Adrenal gland (tissue), 5 donors: ENCODE data around the gene ADAMTS19.

Source experiments
- CTCF ChIP-seq, 6 experiments: fragments of 450-650 bp in 4 of 6; fragments of 200-600 bp in 2 of 6; sonication (generic) in 1 of 6; IDR thresholded peaks; 1 replicate in 5 of 6; 2 replicates in 1 of 6; pipeline versions ENCODE4 v1.5.1 to v1.8.0; 2016 to 2021; ENCODE audit warnings: antibody characterized with exemption in 6 of 6, mild to moderate bottlenecking in 2 of 6, moderate library complexity in 1 of 6
- POLR2A ChIP-seq, 2 donors: fragments of 450-650 bp; IDR thresholded peaks; one replicate each; pipeline ENCODE4 v1.6.1; 2017; ENCODE audit warnings: antibody characterized with exemption in 2 of 2, mild to moderate bottlenecking in 2 of 2, moderate library complexity in 1 of 2
- donor health status: DM: no; HTN: no; CAD: no.

GRCh38 chr5:129746876-129747275, 286.8 kb downstream of the ADAMTS19 start:
- TF ChIP-seq CTCF (IDR thresholded peaks at IDR 0.05) (no peak), POLR2A (IDR thresholded peaks at IDR 0.05) (no peak)
